AG08395 (cell line): ENCODE results near the gene MEGF6.
"Not testable (repeated sequence)": the region's sequence is repeated elsewhere in the genome, so short reads cannot be mapped to it uniquely, and the experiment has no call there.

Source experiments
- DNase-seq: peaks from one replicate; pipeline ENCODE4 v3.0.0; 2012; ENCODE audit warnings: mixed read lengths, low spot score

MEGF6 gene

DNA sequence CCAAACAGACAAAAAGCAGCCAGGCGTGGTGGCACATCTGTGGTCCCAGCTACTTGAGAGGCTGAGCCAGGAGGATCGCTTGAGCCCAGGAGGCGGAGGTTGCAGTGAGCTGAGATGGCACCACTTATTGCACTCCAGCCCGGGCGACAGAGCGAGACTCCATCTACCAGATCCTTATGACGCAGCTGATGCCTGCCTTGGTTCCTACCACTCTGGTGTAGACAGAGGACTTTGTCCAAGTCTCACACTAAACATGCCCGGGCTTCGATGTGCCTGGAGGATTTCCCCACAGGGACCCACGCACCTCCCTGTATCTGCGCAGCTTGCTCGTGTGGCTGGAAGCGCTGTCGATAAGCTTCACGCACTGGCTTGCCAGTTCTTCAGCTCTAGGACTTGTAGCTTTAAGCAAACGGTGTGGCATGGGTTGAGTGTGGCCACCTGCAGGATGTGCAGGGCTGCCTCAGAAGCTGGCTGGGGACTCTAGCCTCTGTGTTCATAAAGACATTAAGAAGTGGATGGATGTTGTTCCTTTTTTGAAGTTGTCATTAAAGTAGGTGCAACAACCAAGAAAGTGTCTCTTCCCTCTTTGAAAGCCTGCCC, 18.4 kb upstream of the MEGF6 start:
- DNase-seq = no peak

DNA sequence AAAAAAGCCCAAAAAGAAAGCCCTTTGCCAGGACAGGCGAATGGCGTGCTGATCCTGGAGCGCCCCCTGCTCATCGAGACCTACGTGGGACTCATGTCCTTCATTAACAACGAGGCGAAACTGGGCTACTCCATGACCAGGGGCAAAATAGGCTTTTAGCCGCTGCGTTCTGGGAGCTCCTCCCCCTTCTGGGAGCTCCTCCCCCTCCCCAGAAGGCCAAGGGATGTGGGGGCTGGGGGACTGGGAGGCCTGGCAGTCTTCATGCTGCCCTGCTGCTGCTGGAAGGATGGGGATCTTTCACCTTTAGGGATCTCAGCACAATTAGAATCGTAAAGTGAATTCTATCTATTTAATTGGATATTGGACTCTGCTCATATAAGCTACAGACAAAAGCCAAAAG, 17.1 kb upstream of the MEGF6 start:
- DNase-seq = no peak

DNA sequence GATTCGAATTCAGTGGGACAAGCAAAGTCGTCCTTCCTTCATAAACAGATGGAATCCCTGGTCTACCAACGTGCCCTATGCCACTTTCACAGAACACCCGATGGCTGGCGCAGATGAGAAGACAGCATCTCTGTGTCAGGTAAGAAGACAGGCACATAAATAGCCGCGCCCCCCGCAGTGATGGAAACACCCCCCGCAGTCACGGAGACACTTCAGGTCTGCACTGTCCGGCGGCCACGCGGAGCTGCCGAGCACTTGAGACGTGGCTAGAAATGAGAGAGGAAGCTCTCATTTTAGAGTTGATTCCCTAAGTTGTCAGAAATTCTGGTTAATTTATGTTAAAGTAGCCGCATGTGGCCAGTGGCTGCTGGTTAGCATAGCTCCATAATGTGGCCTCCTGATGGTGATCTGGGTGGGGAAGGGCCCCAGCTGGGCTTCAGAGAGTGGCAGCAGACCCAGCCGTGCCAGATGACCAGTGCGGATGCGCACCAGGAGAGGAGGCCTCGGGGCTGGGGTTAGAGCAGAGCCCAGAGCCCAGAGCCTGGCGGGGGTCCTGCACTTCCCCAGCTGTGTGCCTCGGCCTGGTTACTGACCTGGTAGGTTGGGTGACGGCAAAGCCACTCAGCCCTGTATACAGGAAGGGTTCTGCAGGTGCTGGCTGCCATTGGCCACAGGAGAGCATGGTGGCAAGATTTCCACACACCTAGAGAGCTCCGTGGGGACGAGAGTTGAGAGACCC, 16.4 kb upstream of the MEGF6 start:
- no peak for DNase-seq

DNA sequence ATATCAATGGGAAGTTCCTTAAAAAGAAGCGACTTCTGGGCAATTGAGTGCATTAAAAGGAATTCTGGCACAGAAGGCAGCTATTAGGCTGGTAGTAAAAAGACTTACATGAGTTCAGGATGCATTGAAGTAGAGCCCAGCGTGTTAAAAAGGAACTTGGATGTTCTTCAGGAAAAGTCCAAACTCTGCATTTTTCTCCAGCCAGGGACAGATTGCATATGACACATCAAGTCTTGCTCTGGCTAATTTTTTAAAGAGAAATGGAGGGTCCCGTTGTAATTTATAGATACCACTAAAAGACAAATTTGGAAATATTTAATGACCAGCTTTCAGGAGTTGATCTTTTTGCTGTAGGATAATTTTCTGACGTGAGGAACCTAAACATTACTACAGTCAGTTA, 14.7 kb upstream of the MEGF6 start:
- DNase-seq = no peak

DNA sequence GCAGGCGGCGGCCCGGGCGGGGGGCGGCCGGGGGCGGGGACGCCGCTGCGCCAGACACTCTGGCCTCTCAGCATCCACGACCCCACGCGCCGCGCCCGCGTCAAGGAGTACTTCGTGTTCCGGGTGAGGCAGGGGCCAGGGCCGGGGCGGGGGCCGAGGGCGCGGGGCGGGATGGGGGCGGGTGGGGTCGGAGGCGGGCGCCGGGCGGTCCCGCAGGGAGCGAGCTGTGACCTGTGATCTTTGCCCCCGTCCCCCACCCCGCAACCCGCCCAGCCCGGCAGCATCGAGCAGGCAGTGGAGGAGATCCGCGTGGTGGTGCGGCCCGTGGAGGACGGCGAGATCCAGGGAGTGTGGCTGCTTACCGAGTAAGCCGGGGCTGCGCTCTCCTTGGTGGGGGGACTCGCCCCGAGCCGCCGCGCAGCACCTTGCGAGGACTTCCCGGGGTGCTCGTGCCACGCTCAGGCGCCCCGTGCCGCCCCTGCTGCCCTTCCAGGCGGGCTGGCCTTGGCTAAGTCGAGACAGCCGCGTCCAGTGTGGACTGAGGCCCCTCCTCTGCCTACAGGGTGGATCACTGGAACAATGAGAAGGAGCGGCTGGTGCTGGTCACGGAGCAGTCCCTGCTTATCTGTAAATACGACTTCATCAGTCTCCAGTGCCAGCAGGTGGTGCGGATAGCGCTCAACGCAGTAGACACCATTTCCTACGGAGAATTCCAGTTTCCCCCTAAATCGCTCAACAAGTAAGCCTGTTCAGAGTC, 14.0 kb upstream of the MEGF6 start:
- DNase-seq = peak; percentile 50

DNA sequence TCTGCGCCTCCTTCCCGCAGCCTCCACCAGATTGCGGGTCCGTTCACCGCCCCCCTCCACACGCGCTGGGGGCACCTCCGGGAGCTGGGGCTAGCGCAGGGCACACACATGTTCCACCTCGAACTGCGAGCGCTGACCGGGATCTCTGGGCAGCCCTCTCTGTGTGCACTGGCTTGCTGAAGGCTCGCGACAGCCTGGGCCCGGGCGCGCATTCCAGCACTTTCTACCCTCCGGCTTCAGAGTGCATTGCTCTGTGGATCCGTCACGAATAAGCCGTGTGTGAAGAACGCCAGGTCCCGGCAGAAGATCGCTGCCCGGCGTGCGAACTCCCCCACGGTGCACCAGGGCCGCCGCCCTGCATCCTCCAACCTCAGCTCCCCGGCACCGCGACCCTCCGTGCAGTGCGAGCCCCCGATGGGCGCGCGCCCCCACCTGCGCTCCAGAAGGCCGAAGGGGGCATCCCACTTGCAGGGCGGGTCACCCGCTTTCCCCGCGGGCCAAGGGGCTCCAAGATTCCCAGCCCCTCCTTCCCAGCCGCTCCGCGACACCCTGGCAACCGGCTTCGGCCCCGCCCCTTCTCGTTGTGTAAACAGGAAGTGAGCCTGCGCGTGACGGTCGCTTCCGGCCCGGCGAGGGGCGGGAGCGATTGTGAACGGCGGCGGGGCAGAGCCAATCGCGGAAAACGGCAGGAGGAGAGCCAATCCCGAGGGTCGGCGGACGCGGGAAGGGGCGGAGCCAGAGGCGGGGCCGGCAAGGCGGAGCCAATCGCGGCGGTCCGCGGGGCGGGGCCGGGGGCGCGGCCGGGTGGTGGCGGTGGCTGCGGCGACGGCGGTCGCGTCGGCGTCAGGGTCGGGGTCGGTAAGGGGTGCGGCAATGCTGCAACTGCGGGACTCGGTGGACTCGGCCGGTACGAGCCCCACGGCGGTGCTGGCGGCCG, 13.2 kb upstream of the MEGF6 start, which contains the start of gene TPRG1L:
TPRG1L (plus strand) TSS at position 816 of the 937 bp plus-strand sequence; CDS start at position 874, 58 bp downstream.
- DNase-seq = peak; percentile 100

DNA sequence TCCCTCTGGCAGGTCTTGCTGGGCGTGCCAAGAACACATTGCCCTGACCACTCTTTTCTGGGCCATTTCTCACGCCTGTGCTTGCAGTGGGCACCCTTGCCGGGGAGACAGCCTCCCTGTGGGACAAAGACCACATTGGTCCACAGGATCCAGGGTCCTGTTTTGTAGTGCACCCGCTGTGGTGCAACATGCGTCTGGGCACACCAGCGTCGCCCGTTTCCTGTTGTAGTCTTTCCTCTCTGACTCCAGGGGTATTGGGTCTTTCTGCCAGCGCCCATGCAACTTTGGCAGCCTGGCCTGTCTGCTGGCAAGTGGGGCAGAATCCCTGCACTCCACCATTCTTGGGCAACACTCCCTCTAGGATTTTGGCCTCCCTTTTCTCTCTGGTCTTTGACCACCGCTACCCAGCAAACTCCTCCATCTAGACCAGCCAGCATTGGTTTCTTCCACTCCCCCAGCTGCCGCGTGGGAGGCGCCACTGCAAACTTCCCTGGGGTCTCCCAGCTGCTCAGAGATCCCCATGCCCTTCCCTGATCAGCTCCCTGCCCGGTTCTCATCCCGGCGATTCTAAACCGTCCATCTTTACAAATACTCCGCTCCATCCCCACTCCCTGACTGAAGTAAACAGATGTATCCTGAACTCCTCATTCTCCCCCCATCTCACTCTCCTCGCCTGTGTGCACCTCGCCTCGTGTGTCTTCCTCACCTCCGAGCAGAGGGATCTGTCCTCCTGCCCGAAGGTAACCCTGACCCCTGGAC, 12.3 kb upstream of the MEGF6 start:
- DNase-seq = no peak

DNA sequence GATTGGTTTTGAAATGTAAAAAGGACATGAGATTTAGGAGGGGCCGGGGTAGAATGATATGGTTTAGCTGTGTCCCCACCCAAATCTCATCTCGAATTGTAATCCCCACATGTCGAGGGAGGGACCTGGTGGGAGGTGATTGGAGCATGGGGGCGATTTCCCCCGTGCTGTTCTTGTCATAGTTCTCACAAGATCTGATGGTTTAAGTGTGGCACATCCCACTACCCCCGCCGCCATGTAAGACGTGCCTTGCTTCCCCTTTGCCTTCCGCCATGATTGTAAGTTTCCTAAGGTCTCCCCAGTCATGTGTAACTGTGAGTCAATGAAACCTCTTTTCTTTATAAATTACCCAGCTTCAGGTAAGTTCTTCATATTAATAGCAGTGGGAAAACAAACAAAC, 10.8 kb upstream of the MEGF6 start:
- DNase-seq = not testable (repeated sequence)

DNA sequence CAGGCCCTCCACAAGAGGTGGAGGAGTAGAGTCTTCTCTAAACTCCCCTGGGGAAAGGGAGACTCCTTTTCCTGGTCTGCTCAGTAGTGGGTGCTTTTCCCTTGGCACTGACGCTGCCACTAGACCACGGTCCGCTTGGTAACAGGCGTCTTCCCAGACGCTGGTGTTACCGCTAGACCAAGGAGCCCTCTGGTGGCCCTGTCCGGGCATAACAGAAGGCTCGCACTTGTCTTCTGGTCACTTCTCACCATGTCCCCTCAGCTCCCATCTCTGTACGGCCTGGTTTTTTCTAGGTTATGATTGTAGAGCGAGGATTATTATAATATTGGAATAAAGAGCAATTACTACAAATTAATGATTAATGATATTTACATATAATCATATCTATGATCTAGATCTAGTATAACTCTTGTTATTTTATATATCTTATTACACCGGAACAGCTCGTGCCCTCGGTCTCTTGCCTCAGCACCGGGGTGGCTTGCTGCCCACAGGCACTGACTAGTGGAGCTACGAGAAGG, 9.9 kb upstream of the MEGF6 start:
- not testable (repeated sequence) for DNase-seq

DNA sequence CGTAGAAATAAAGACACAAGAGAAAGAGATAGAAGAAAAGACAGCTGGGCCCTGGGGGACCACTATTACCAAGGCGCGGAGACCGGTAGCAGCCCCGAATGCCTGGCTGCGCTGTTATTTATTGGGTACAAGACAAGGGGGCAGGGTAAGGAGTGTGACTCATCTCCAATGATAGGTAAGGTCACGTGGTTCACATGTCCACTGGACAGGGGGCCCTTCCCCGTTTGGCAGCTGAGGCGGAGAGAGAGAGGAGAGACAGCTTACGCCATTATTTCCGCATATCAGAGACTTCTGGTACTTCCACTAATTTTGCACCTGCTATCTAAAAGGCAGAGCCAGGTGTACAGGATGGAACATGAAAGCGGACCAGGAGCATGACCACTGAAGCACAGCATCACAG, 9.4 kb upstream of the MEGF6 start:
- no peak for DNase-seq

DNA sequence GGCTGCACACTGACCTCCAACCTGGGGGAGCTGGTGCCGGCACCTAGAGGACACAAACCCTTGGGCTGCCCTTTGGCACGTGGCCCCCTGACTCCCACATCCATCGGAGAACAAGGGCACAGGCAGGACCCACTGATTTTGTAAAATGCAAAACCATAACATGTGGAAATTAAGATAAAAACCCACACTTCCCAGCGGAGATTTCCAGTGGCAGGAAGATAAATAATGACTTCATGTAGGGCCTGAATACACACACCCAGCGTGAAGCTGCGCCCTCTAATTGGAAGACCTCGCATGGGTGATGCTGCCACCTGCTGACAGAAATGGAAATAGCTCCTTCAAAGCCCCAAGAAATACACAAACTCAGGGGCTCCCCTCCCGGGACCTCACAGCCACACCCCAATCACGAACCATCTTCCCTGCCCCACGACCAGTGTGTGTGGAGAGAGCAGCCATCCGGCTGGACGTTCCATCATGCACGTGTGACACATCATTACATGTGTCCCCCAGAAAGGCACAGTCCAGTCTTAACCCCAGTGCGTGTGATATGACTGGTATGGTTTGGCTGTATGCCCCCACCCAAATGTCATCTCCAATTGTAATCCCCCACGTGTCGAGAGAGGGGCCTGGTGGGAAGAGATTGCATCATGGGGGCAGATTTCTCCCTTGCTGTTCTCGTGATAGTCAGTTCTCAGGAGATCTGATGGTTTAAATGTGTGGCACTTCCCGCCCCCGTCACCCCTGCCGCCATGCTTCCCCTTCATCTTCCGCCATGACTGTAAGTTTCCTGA, 7.8 kb upstream of the MEGF6 start:
- DNase-seq = peak; percentile 84

DNA sequence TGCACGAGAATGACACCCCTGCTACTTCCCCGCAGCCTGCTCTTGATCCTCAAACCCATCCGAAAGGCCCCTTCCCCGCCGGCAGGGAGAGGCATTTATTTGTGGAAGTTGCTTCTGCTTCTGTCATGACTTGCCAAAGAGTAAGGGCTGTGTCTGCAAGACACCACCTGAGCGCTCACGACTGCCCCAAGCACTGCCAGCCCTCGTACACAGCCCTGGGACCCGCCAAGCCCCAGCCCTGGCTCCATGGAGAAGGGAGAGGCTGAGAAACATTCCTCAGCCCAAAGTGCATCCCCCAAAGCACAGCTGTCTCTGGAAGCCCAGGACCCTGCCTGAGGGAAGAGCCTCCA, 7.2 kb upstream of the MEGF6 start:
- no peak for DNase-seq

DNA sequence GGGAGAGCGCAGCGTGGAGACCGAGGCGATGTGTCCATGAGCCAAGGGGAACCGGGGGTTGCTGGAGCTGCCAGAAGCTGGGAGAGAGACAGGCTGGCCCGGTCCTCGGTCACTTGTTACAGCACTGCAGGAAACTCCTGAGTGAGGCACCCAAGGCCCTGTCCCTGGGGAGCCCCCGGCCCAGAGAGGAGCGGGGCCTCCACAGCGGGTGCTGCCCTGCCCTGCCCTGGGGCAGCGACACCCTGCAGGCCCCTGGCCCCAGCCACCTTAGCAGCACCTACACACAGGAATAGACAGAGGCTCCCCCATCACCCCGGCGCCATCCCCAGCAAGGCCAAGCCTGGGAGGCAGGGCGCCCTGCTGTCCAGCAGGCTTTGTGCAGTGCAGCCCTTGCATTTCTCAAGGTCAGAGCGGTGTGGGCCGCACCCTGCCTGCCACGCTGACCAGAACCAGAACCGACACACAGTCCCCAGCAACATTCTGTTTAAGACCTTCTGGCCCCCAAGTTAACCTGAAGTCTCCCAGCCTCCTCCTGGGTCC, 6.6 kb upstream of the MEGF6 start:
- no peak for DNase-seq

DNA sequence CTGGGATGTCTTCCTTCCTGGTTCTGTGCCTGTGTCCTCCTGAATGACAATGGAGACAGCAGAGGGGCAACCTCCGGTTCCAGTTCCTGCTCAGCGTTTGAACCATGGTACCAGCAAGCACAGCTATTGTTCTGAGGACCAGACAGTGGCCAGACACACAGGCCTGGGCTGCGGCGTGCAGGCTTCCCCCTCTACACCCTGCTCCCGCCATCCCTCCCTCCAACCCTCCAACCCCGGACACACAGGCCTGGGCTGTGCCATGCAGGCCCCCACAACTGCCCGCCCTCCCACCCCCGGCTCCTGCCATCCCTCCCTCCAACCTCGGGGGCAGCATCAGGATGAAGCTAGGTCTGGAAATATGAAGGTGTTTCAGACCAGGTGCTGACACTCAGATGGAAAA, 5.6 kb upstream of the MEGF6 start:
- DNase-seq = no peak

DNA sequence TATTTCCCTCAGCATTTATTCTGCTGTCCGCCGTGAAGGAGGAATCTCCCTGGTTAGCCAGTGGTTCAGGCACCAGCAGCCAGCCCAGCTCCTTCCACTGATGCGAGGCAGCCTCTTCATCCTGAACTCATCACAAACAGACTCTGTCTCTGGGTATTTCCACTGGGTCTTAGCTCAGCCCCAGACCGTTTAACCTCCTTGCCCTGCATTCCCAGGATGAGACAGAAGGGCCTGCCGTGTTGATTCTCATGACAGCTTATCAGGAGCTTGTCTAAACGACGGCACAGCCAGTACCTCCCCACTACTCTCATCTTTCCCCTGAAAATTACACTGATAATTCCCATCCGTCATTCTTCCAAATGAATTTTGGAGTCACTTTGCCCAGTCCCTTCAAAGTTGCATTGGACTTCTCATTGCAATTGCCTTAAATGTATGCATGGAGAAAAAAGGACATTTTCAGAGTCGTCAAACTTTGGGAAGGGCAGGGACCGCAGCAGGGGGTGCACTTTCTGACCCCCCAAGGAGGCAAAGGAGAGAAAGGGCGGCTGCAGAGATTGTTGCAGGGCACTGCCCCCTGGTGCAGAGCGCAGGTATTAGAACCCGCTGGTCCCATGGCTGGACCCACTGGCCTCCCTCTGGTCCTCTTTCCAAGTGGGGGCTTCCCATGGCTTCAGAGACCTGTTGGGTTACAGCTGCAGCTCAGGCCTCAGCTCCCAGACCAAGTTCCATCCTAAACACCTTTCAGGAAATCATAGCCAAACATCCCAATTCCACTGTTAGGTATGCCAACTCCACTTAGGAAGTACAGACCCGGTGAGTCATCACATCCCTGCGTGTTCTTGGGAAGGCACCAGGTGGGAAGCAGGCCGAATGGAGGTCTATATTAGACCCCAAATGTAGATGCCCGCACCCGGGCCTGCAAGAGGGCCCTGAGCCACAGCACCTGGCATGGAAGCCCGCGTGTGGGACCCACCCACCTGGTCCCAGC, 3.7 kb upstream of the MEGF6 start:
- DNase-seq = peak; percentile 53

DNA sequence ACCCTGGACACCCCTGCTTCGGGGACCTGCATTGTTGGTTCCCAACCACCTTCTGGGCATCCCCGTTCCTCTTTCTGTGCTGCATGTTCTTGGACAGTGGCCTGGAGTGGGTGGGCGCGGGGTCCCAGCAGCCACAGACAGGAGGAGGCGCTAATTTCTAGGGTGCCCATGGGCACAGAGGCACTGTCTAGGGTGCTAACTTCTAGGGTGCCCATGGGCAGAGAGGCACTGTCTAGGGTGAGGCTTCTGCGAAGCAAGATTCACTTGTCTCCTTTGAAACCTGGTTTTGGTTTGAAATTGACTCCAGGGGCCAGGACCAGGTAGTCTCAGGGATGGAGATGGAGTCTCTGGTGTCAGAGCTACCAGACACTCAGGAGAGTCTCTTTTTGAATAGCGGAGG, 815 bp upstream of the MEGF6 start:
- DNase-seq = no peak

DNA sequence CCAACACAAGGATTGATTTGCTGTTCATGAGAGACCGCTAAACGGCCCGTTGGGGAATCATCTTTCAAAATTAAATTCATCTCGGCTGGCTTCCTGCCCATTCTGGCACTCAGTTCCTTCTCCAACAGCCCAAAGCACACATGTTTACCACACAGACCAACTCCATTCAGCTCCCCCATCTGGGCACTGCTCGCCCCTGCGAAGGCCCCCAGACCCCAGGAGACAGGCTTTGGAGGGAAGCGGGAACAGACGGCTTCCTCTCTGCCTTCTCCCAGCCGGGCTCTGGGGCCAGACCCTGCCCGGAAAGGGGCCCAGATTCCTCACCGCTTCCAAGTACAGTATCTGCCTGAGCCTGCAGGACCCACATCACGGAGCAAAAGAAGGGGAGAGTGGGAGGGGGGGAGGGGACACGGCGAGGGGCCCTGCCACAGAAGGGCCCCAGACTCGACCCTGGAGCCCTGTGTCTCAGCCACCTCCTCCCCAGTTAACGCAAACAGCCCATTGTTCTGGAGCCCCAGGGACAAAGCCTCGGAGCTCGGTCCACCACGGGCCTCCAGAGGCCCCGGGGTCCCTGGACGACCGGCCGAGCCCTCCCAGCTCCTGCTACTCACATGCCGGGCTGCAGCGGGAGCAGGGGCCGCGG, 660 bp downstream of the MEGF6 start:
- DNase-seq = peak; percentile 29
